Raji (cell line): ENCODE results near the gene STIM2.

ENCODE experiments used
- POLR2A ChIP-seq: IDR thresholded peaks from 2 replicates; pipeline ENCODE4 v1.6.1; 2011; ENCODE audit warnings: low read depth, low read length, control low read depth; ENCODE audit not compliant: insufficient read depth

STIM2 gene

GRCh38 chr4:26860157-26860921 is at the start of gene STIM2:
Gene STIM2, plus strand, starts transcription at chr4:26860841.
- peak; percentile 86 for TF ChIP-seq POLR2A

GRCh38 chr4:26812049-26812714 is 48.5 kb upstream of the STIM2 start:
- TF ChIP-seq POLR2A: no peak

- no peak for TF ChIP-seq POLR2A
Measured at GRCh38 chr4:26813698-26814097, 46.9 kb upstream of the STIM2 start.

GRCh38 chr4:26815199-26815598 is 45.4 kb upstream of the STIM2 start:
- TF ChIP-seq POLR2A: no peak

GRCh38 chr4:26815706-26816105 is 44.9 kb upstream of the STIM2 start:
- TF ChIP-seq POLR2A: no peak

GRCh38 chr4:26819026-26819425 is 41.6 kb upstream of the STIM2 start:
- TF ChIP-seq POLR2A: no peak

GRCh38 chr4:26819478-26820095 is 41.1 kb upstream of the STIM2 start:
- no peak for TF ChIP-seq POLR2A

GRCh38 chr4:26820346-26820745 is 40.3 kb upstream of the STIM2 start:
- no peak for TF ChIP-seq POLR2A

GRCh38 chr4:26821031-26821430 is 39.6 kb upstream of the STIM2 start:
- no peak for TF ChIP-seq POLR2A

GRCh38 chr4:26821677-26822503 is 38.8 kb upstream of the STIM2 start:
- TF ChIP-seq POLR2A: no peak

- no peak for TF ChIP-seq POLR2A
Measured at GRCh38 chr4:26822546-26822945, 38.1 kb upstream of the STIM2 start.

GRCh38 chr4:26823583-26823982 is 37.1 kb upstream of the STIM2 start:
- no peak for TF ChIP-seq POLR2A

- TF ChIP-seq POLR2A: no peak
Measured at GRCh38 chr4:26824667-26825066, 36.0 kb upstream of the STIM2 start.

GRCh38 chr4:26826721-26827120 is 33.9 kb upstream of the STIM2 start:
- TF ChIP-seq POLR2A: no peak

GRCh38 chr4:26827798-26828197 is 32.8 kb upstream of the STIM2 start:
- TF ChIP-seq POLR2A: no peak
